Measurements from ENCODE around the gene CES3. TPM values are rescaled to one million over a fixed set of nuclear protein-coding genes. Genes with fewer than 3 reads are reported as not detected.

CES3 gene
- total RNA-seq, 1 experiment from 2014 or later, result 3.7 TPM

GRCh38 chr16:66959704-66960161, 1.3 kb upstream of the CES3 start:
- Histone ChIP-seq H2BK120ac (ENCODE audit: low read depth, low read length, poor library complexity, severe bottlenecking) (no peak overlapping the region), H3K27ac (ENCODE audit: insufficient read length, low read depth, low read length) (no peak overlapping the region), H3K9ac (ENCODE audit: extremely low read depth, insufficient read length, low read length) (no peak overlapping the region), H2BK15ac (ENCODE audit: low read depth, low read length) (no peak overlapping the region), H4K91ac (ENCODE audit: insufficient read length, low read depth, low read length) (no peak overlapping the region), H2BK5ac (ENCODE audit: insufficient read length, low read length) (no peak overlapping the region), H2AFZ (ENCODE audit: low read length) (no peak overlapping the region), H3K79me2 (ENCODE audit: insufficient read depth, low read length) (no peaks in the 10 kb centered on the region), H3K23me2 (ENCODE audit: insufficient read length, low read depth, low read length, poor library complexity, severe bottlenecking) (no peaks in the 10 kb centered on the region), H3K4me2 (ENCODE audit: insufficient read depth, insufficient read length, low read length) (no peak overlapping the region), H3K27me3 (ENCODE audit: insufficient read depth, low read length) (no peaks in the 10 kb centered on the region), H4K5ac (ENCODE audit: insufficient read length, low read depth, low read length) (no peak overlapping the region), H3K18ac (ENCODE audit: insufficient read length, low read depth, low read length) (no peak overlapping the region), H2BK20ac (ENCODE audit: low read depth, low read length, poor library complexity, severe bottlenecking) (no peak overlapping the region), H3K14ac (ENCODE audit: insufficient read depth, low read length) (no peak overlapping the region), H3K4ac (ENCODE audit: low read depth, low read length) (no peak overlapping the region), H2AK5ac (ENCODE audit: insufficient read length, low read length) (no peak overlapping the region), H3K56ac (ENCODE audit: insufficient read length, low read depth, low read length) (no peak overlapping the region), H2BK12ac (ENCODE audit: insufficient read length, low read depth, low read length) (no peak overlapping the region), H4K8ac (replicated peaks; ENCODE audit: insufficient read length, low read depth, low read length) (no peak overlapping the region), H3T11ph (ENCODE audit: low read length) (no peak overlapping the region), H3K9me3 (ENCODE audit: control insufficient read depth, low read depth, low read length) (no peaks in the 10 kb centered on the region), H4K20me1 (ENCODE audit: control insufficient read depth, insufficient read depth, insufficient read length) (no peaks in the 10 kb centered on the region), H3K79me1 (ENCODE audit: insufficient read depth, low read depth, low read length, poor library complexity, severe bottlenecking) (no peaks in the 10 kb centered on the region), H3K23ac (ENCODE audit: insufficient read length, low read depth, low read length) (no peak overlapping the region), H3K4me1 (ENCODE audit: insufficient read depth, low read length) (no peaks in the 10 kb centered on the region)
- Mint-ChIP-seq H3K4me3 (no peak overlapping the region), H3K36me3 (ENCODE audit: insufficient read depth in 1 of 3, low read depth in 3 of 3) (no peaks in the 10 kb centered on the region; a peak in 1 of 7 replicates), H3K4me1 (peaks cover 4 to 15% of the 10 kb centered on the region in 2 experiments), H3K27ac (no peak overlapping the region; a peak in 1 of 7 replicates), H3K27me3 (ENCODE audit: low read depth) (peaks cover 13% of the 10 kb centered on the region), H3K9me3 (no peaks in the 10 kb centered on the region)
- WGBS (ENCODE audit: extremely low coverage, insufficient read length, low lambda C conversion rate), result no CpG with 5 or more reads among the region's 5 CpGs
- TF ChIP-seq, protein P1, sequence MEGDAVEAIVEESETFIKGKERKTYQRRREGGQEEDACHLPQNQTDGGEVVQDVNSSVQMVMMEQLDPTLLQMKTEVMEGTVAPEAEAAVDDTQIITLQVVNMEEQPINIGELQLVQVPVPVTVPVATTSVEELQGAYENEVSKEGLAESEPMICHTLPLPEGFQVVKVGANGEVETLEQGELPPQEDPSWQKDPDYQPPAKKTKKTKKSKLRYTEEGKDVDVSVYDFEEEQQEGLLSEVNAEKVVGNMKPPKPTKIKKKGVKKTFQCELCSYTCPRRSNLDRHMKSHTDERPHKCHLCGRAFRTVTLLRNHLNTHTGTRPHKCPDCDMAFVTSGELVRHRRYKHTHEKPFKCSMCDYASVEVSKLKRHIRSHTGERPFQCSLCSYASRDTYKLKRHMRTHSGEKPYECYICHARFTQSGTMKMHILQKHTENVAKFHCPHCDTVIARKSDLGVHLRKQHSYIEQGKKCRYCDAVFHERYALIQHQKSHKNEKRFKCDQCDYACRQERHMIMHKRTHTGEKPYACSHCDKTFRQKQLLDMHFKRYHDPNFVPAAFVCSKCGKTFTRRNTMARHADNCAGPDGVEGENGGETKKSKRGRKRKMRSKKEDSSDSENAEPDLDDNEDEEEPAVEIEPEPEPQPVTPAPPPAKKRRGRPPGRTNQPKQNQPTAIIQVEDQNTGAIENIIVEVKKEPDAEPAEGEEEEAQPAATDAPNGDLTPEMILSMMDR (conservative IDR thresholded peaks at IDR 0.05), result no peak
- no peak for DNase-seq

Data from H9 (cell line).